Endothelial cell of umbilical vein (primary cell): ENCODE data around the gene CTBP2. TPM values are rescaled to one million over a fixed set of nuclear protein-coding genes. Genes with fewer than 3 reads are reported as not detected.

Experiments
- BruUV-seq: library from RNA; stranded (reverse); fragments of 400-500 nt; replicated peaks from 2 replicates; lab custom pipeline; 2021; lab: Mats Ljungman, UMichigan
- CTCF ChIA-PET: fragments of 300-600, 350-600 bp; sonication (Branson Sonifier 250); formaldehyde crosslinking; loops from one replicate; lab custom pipeline; 2021; ENCODE audit warnings: antibody characterized with exemption, inconsistent platforms; lab: Charles Lee
- POLR2A ChIA-PET: fragments of 300-600, 350-600 bp; sonication (Branson Sonifier 250); formaldehyde crosslinking; loops from one replicate; lab custom pipeline; 2021; ENCODE audit warnings: antibody characterized with exemption, inconsistent platforms; lab: Charles Lee
- DNase-seq: peaks from one replicate; pipeline ENCODE4 v3.0.0-alpha.2; 2011; ENCODE audit warnings: low read depth, low spot score
- FAIRE-seq: peaks from 2 replicates; lab custom pipeline; 2011; peaks lifted over from hg19 to GRCh38; lab: Jason Lieb, UNC
- H2AFZ ChIP-seq: 2 replicates; pipeline ENCODE4 v1.6.0; 2012; ENCODE audit warnings: low read depth, low read length, control low read depth, inconsistent platforms
- H3K27ac ChIP-seq: 2 replicates; pipeline ENCODE4 v1.5.1; 2011; ENCODE audit warnings: low read depth, mild to moderate bottlenecking, control low read depth, low read length, moderate library complexity; ENCODE audit not compliant: insufficient read depth
- H3K27me3 ChIP-seq, 2 experiments: 2 replicates each; pipeline versions ENCODE4 v1.6.0 to v1.6.1; 2011; ENCODE audit warnings: low read length in 2 of 2, mixed read lengths in 1 of 2; ENCODE audit not compliant: control insufficient read depth in 2 of 2, insufficient read depth in 2 of 2
- H3K36me3 ChIP-seq, 2 experiments: 2 replicates in 1 of 2; 3 replicates in 1 of 2; pipeline ENCODE4 v1.5.1; 2011; ENCODE audit warnings: low read length in 2 of 2, mild to moderate bottlenecking in 1 of 2, moderate library complexity in 1 of 2; ENCODE audit not compliant: control insufficient read depth in 2 of 2, insufficient read depth in 2 of 2; ENCODE audit errors: extremely low read depth in 1 of 2
- H3K4me1 ChIP-seq: 3 replicates; pipeline ENCODE4 v1.5.1; 2011; ENCODE audit warnings: mild to moderate bottlenecking, low read length; ENCODE audit not compliant: control insufficient read depth, insufficient read depth; ENCODE audit errors: extremely low read depth
- H3K4me2 ChIP-seq: 2 replicates; pipeline ENCODE4 v1.6.1; 2011; ENCODE audit warnings: low read length, control low read depth, mixed read lengths; ENCODE audit not compliant: insufficient read depth
- H3K4me3 ChIP-seq, 3 experiments: fragments of 200-600 bp in 1 of 3; sonication (generic), shearing (Covaris generic) in 1 of 3; replicated peaks in 1 of 3; 2 replicates each; pipeline ENCODE4 v1.5.1; 2011 to 2016; ENCODE audit warnings: control low read depth in 3 of 3, low read length in 3 of 3, mild to moderate bottlenecking in 2 of 3, inconsistent platforms in 1 of 3, low read depth in 1 of 3, moderate library complexity in 1 of 3; ENCODE audit not compliant: insufficient read depth in 1 of 3
- H3K79me2 ChIP-seq: 2 replicates; pipeline ENCODE4 v1.6.0; 2012; ENCODE audit warnings: low read length, inconsistent platforms; ENCODE audit not compliant: control insufficient read depth, insufficient read depth
- H3K9ac ChIP-seq: replicated peaks from 2 replicates; pipeline ENCODE3; 2011; ENCODE audit warnings: low read length, control low read depth; ENCODE audit not compliant: insufficient read depth; ENCODE audit errors: extremely low read depth
- H3K9me1 ChIP-seq: replicated peaks from 3 replicates; pipeline ENCODE4 v1.6.0; 2011; ENCODE audit warnings: mild to moderate bottlenecking, low read length; ENCODE audit not compliant: control insufficient read depth, insufficient read depth; ENCODE audit errors: extremely low read depth
- H3K9me3 ChIP-seq: replicated peaks from 2 replicates; pipeline ENCODE4 v1.5.1; 2012; ENCODE audit warnings: low read length, inconsistent platforms; ENCODE audit not compliant: control insufficient read depth, insufficient read depth
- H4K20me1 ChIP-seq: replicated peaks from 2 replicates; pipeline ENCODE3; 2011; ENCODE audit warnings: mild to moderate bottlenecking, low read length; ENCODE audit not compliant: control insufficient read depth, insufficient read depth; ENCODE audit errors: extremely low read depth
- EZH2 ChIP-seq: IDR thresholded peaks from 2 replicates; pipeline ENCODE4 v1.6.1; 2012; ENCODE audit warnings: borderline replicate concordance, low read depth, mild to moderate bottlenecking, moderate library complexity, low read length, inconsistent platforms; ENCODE audit not compliant: severe bottlenecking
- FOS ChIP-seq: IDR thresholded peaks from 2 replicates; pipeline ENCODE4 v1.6.1; 2011; ENCODE audit warnings: mild to moderate bottlenecking, low read length, moderate library complexity, borderline replicate concordance; ENCODE audit not compliant: insufficient read depth
- GATA2 ChIP-seq: IDR thresholded peaks from 2 replicates; pipeline ENCODE4 v1.7.0; 2011; ENCODE audit warnings: low read depth, mild to moderate bottlenecking, moderate library complexity, mixed read lengths, low read length; ENCODE audit not compliant: insufficient read length, insufficient read depth
- JUN ChIP-seq: IDR thresholded peaks from 2 replicates; pipeline ENCODE4 v1.6.1; 2011; ENCODE audit warnings: borderline replicate concordance, low read depth; ENCODE audit not compliant: insufficient read length, insufficient read depth
- MYC ChIP-seq: IDR thresholded peaks from one replicate; pipeline ENCODE4 v1.6.1; 2011; ENCODE audit warnings: mild to moderate bottlenecking, low read depth, low read length
- POLR2A ChIP-seq: IDR thresholded peaks from 2 replicates; pipeline ENCODE4 v1.6.1; 2012; ENCODE audit warnings: low read depth, mild to moderate bottlenecking, control low read depth, low read length
- POLR2AphosphoS5 ChIP-seq: IDR thresholded peaks from 2 replicates; pipeline ENCODE4 v1.6.1; 2012; ENCODE audit warnings: low read depth, mild to moderate bottlenecking, control low read depth, low read length, moderate library complexity; ENCODE audit not compliant: insufficient read depth
- dilution Hi-C: fragments of 300-500 bp; cut with MboI; formaldehyde crosslinking; loops from one replicate; pipeline ENCODE4 v1.15.0; 2019; ENCODE audit warnings: low sequenced_read_pairs; ENCODE audit not compliant: extremely low pct_ligation_motif_present
- intact Hi-C: fragments of 100-400 bp; cut with micrococcal nuclease; formaldehyde crosslinking; loops from one replicate; pipeline ENCODE4 v1.10.0; 2022
- polyA plus RNA-seq, 4 experiments: library from polyadenylated mRNA; depleted of rRNA in 3 of 4; stranded (reverse) in 3 of 4; unstranded in 1 of 4; fragments of >200 nt; gene quantifications; 2 replicates each; pipeline versions ENCODE4 v1.2.1 to v1.2.3, GENCODE V29; 2011 to 2012; ENCODE audit warnings: missing spikeins in 1 of 4
- total RNA-seq: library from RNA; stranded (reverse); gene quantifications from 2 replicates; pipeline ENCODE4 v1.2.3, GENCODE V29; 2021
- TF ChIP-seq, protein P1 (sequence below), 2 donors: IDR thresholded peaks; 1 replicate in 1 of 2; 2 replicates in 1 of 2; pipeline ENCODE4 v1.5.1; 2011; ENCODE audit warnings: low read length in 2 of 2, mild to moderate bottlenecking in 2 of 2, moderate library complexity in 2 of 2, control low read depth in 1 of 2, inconsistent platforms in 1 of 2, low read depth in 1 of 2; ENCODE audit not compliant: insufficient read depth in 1 of 2; ENCODE audit errors: extremely low read depth in 1 of 2
- TF ChIP-seq, protein P2 (sequence below): IDR thresholded peaks from 2 replicates; pipeline ENCODE4 v1.6.1; 2011; ENCODE audit not compliant: insufficient read depth, insufficient read length

Gene CTBP2
- total and polyA plus RNA-seq, 2 donors (not counting 3 experiments of a cell fraction or from before 2014, with no cell fraction given), result 118 to 128 TPM

DNA sequence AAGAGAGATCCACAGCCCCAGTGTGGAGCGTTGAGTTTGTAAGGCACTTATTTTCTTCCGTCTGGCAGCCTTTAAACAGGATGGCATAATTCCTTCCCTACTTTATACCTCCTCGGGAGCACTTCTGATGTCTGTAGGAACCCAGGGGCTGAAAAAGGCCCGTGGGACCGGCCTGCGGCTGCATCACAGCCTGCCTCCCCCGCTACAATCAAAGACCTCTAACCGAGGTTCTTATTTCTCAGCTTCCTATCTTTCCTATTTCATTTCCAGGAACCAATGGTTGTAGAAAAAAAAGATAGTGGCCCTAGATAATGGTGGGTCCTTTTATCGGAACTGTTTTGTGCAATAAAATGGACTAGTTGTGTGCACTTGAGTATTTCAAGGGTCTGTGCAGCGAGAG, 4.1 kb upstream of the CTBP2 start:
- Histone ChIP-seq H3K79me2 (peaks cover 6% of the 10 kb centered on the region), H3K9me3 (no peaks in the 10 kb centered on the region), H3K4me1 (no peaks in the 10 kb centered on the region), H3K4me2 (no peak overlapping the region), H2AFZ (no peak overlapping the region), H3K36me3 (no peaks in the 10 kb centered on the region), H3K4me3 (no peak overlapping the region), H3K9me1 (no peaks in the 10 kb centered on the region), H3K9ac (no peak overlapping the region), H3K27me3 (peaks cover 0 to 6% of the 10 kb centered on the region in 2 experiments), H4K20me1 (no peaks in the 10 kb centered on the region), H3K27ac (no peak overlapping the region)
- no TSS peak for BruUV-seq
- no peak for DNase-seq
- intact Hi-C loops, result loop anchor here (5.0 kb wide), 1 partner anchor 538 kb away; no protein-coding TSS in a partner anchor
- FAIRE-seq, result no peak
- dilution Hi-C loops, result no loop called here
- ChIA-PET CTCF (no interaction called here), POLR2A (no interaction called here)
- TF ChIP-seq FOS, result no peak
- TF ChIP-seq, protein P1, sequence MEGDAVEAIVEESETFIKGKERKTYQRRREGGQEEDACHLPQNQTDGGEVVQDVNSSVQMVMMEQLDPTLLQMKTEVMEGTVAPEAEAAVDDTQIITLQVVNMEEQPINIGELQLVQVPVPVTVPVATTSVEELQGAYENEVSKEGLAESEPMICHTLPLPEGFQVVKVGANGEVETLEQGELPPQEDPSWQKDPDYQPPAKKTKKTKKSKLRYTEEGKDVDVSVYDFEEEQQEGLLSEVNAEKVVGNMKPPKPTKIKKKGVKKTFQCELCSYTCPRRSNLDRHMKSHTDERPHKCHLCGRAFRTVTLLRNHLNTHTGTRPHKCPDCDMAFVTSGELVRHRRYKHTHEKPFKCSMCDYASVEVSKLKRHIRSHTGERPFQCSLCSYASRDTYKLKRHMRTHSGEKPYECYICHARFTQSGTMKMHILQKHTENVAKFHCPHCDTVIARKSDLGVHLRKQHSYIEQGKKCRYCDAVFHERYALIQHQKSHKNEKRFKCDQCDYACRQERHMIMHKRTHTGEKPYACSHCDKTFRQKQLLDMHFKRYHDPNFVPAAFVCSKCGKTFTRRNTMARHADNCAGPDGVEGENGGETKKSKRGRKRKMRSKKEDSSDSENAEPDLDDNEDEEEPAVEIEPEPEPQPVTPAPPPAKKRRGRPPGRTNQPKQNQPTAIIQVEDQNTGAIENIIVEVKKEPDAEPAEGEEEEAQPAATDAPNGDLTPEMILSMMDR (IDR thresholded peaks at IDR 0.05; ENCODE audit: extremely low read depth in 1 of 2, insufficient read depth in 1 of 2, low read depth in 1 of 2, low read length in 2 of 2), result no peak
- TF ChIP-seq GATA2, result no peak
- TF ChIP-seq, protein P2, sequence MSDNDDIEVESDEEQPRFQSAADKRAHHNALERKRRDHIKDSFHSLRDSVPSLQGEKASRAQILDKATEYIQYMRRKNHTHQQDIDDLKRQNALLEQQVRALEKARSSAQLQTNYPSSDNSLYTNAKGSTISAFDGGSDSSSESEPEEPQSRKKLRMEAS, result no peak
- TF ChIP-seq MYC, result no peak
- TF ChIP-seq JUN, result no peak
- no peak for TF ChIP-seq POLR2A
- TF ChIP-seq EZH2, result no peak
- TF ChIP-seq POLR2AphosphoS5, result no peak
